Measurements from ENCODE around the gene IQCH.

DNA sequence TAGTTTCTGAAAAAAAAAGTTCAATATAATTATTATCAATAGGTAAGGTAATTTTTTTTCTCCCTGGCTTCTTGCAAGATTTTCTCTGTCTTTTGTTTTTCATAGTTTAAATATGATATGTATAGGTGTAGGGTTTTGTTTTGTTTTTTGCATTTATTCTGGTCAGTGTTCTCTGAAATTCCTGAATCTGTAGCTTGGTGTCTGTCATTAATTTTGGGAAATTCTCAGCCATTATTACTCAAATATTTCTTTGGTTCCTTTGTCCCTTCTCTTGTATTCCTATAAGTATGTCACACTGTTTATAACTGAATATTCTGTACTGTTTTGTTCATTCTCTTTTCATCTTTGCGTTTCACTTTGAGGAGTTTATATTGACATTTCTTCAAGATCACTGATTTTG lies 22.1 kb downstream of the IQCH start:
- TF ChIP-seq CTCF (IDR thresholded peaks at IDR 0.05) (no peak), POLR2A (IDR thresholded peaks at IDR 0.05) (no peak)
